ENCODE data around the gene MET.

The MET gene

GRCh38 chr7:116665332-116665996 lies 6.5 kb upstream of the MET start:
- DNase-seq, result no peak

GRCh38 chr7:116669769-116670168 lies 2.2 kb upstream of the MET start:
- no peak for DNase-seq

GRCh38 chr7:116670409-116671015 lies 1.5 kb upstream of the MET start:
- DNase-seq, result no peak

- no peak for DNase-seq
Observed at GRCh38 chr7:116671111-116671510, 885 bp upstream of the MET start.

GRCh38 chr7:116672596-116673456 lies 830 bp downstream of the MET start:
- no peak for DNase-seq

- no peak for DNase-seq
Observed at GRCh38 chr7:116673457-116673865, 1.5 kb downstream of the MET start.

GRCh38 chr7:116674508-116675173 lies 2.6 kb downstream of the MET start:
- DNase-seq, result no peak

GRCh38 chr7:116675812-116676355 lies 3.9 kb downstream of the MET start:
- no peak for DNase-seq

GRCh38 chr7:116678780-116679179 lies 6.8 kb downstream of the MET start:
- DNase-seq, result no peak

- no peak for DNase-seq
Observed at GRCh38 chr7:116679500-116679899, 7.5 kb downstream of the MET start.

- DNase-seq, result no peak
Observed at GRCh38 chr7:116683786-116684185, 11.8 kb downstream of the MET start.

- DNase-seq, result no peak
Observed at GRCh38 chr7:116686033-116686432, 14.0 kb downstream of the MET start.

GRCh38 chr7:116686812-116687419 lies 14.9 kb downstream of the MET start:
- no peak for DNase-seq

- no peak for DNase-seq
Observed at GRCh38 chr7:116687801-116688201, 15.8 kb downstream of the MET start.

- DNase-seq, result no peak
Observed at GRCh38 chr7:116689790-116690259, 17.8 kb downstream of the MET start.

- no peak for DNase-seq
Observed at GRCh38 chr7:116691664-116692063, 19.7 kb downstream of the MET start.

GRCh38 chr7:116692401-116693308 lies 20.7 kb downstream of the MET start:
- no peak for DNase-seq

GRCh38 chr7:116696707-116697106 lies 24.7 kb downstream of the MET start:
- DNase-seq, result no peak

GRCh38 chr7:116697152-116697551 lies 25.2 kb downstream of the MET start:
- DNase-seq, result no peak

- DNase-seq, result no peak
Observed at GRCh38 chr7:116697761-116698160, 25.8 kb downstream of the MET start.

GRCh38 chr7:116698396-116698795 lies 26.4 kb downstream of the MET start:
- no peak for DNase-seq
